K562 (cell line): ENCODE results near the gene MINK1. TPM values are rescaled to one million over a fixed set of nuclear protein-coding genes. Genes with fewer than 3 reads are reported as not detected.

ENCODE experiments used
- ADNP ChIP-seq: fragments of 200-800 bp; sonication (Bioruptor generic); IDR thresholded peaks from 2 replicates; pipeline ENCODE4 v1.6.1; 2016; ENCODE audit warnings: missing genetic modification characterization, missing compliant biosample characterization
- BCLAF1 ChIP-seq, 2 experiments: fragments of 450-650 bp in 1 of 2; IDR thresholded peaks; 2 replicates each; pipeline ENCODE4 v1.6.1; 2011 to 2017; ENCODE audit warnings: low read depth in 2 of 2, antibody characterized with exemption in 1 of 2, borderline replicate concordance in 1 of 2, low read length in 1 of 2, mild to moderate bottlenecking in 1 of 2, mixed read lengths in 1 of 2; ENCODE audit not compliant: control insufficient read depth in 1 of 2
- BRD9 ChIP-seq: fragments of 450-650 bp; IDR thresholded peaks from 2 replicates; pipeline ENCODE4 v1.6.1; 2018; ENCODE audit warnings: low read depth; ENCODE audit not compliant: partially characterized antibody
- CREBBP ChIP-seq: IDR thresholded peaks from one replicate; pipeline ENCODE4 v1.6.1; 2012; ENCODE audit warnings: low read depth, mild to moderate bottlenecking, control low read depth, inconsistent platforms, low read length
- E2F1 ChIP-seq: sonication (generic); formaldehyde crosslinking; IDR thresholded peaks from 2 replicates; pipeline ENCODE4 v1.8.1; 2023; ENCODE audit warnings: mild to moderate bottlenecking, missing genetic modification reagents, moderate library complexity
- E2F4 ChIP-seq: sonication (generic); formaldehyde crosslinking; IDR thresholded peaks from 2 replicates; pipeline ENCODE4 v1.8.0; 2022; ENCODE audit warnings: mild to moderate bottlenecking, low read depth, missing genetic modification reagents
- FOXP1 ChIP-seq: sonication (generic); formaldehyde crosslinking; IDR thresholded peaks from 2 replicates; pipeline ENCODE4 v1.8.0; 2022; ENCODE audit warnings: mild to moderate bottlenecking, missing genetic modification reagents
- GABPA ChIP-seq: fragments of 200-800 bp; sonication (Bioruptor generic); conservative IDR thresholded peaks from 2 replicates; pipeline ENCODE4 v1.6.1; 2016; ENCODE audit warnings: low read depth, missing genetic modification characterization, missing compliant biosample characterization
- HDAC2 ChIP-seq: fragments of 450-650 bp; IDR thresholded peaks from 2 replicates; pipeline ENCODE4 v1.6.1; 2016; ENCODE audit warnings: mild to moderate bottlenecking
- IRF2 ChIP-seq: sonication (generic); formaldehyde crosslinking; IDR thresholded peaks from 2 replicates; pipeline ENCODE4 v1.8.1; 2022; ENCODE audit warnings: mild to moderate bottlenecking, missing genetic modification reagents
- MNT ChIP-seq, 2 experiments: fragments of 450-650 bp; conservative IDR thresholded peaks; 2 replicates each; pipeline ENCODE4 v1.6.1; 2017; ENCODE audit warnings: mild to moderate bottlenecking in 2 of 2, moderate library complexity in 2 of 2
- NR3C1 ChIP-seq: sonication (generic); formaldehyde crosslinking; IDR thresholded peaks from 2 replicates; pipeline ENCODE4 v1.8.1; 2022; ENCODE audit warnings: missing genetic modification reagents
- PTBP1 ChIP-seq: fragments of 200-400 bp; formaldehyde crosslinking; IDR thresholded peaks from 2 replicates; pipeline ENCODE4 v1.6.1; 2017; ENCODE audit warnings: low read depth, low read length
- RHOXF2B ChIP-seq: fragments of 250-450 bp; sonication (Bioruptor Pico); conservative IDR thresholded peaks from 2 replicates; pipeline ENCODE4 v1.5.1; 2021
- SREBF1 ChIP-seq: fragments of 150-350 bp; IDR thresholded peaks from 2 replicates; pipeline ENCODE4 v1.6.1; 2014; ENCODE audit warnings: antibody characterized with exemption, low read depth, low read length, borderline replicate concordance
- SRSF1 ChIP-seq: fragments of 200-400 bp; formaldehyde crosslinking; IDR thresholded peaks from 2 replicates; pipeline ENCODE4 v1.6.1; 2017; ENCODE audit warnings: mild to moderate bottlenecking, low read depth, low read length, moderate library complexity
- TAF7 ChIP-seq: fragments of 450-650 bp; IDR thresholded peaks from 2 replicates; pipeline ENCODE4 v1.6.1; 2016; ENCODE audit warnings: missing genetic modification characterization, missing compliant biosample characterization
- TFAP4 ChIP-seq: sonication (generic); formaldehyde crosslinking; IDR thresholded peaks from 2 replicates; pipeline ENCODE4 v1.8.0; 2022; ENCODE audit warnings: missing genetic modification reagents, mild to moderate bottlenecking, moderate library complexity, borderline replicate concordance
- ZNF699 ChIP-seq: fragments of 250-450 bp; sonication (Bioruptor Pico); IDR thresholded peaks from 2 replicates; pipeline ENCODE4 v1.8.0; 2021; ENCODE audit warnings: mild to moderate bottlenecking, moderate library complexity; ENCODE audit not compliant: insufficient replicate concordance
- ZNF79 ChIP-seq: fragments of 250-450 bp; sonication (Bioruptor Pico); IDR thresholded peaks from 2 replicates; pipeline ENCODE4 v1.4.0; 2020; ENCODE audit warnings: low read depth, mild to moderate bottlenecking, moderate library complexity
- polyA plus RNA-seq, 8 experiments: library from polyadenylated mRNA; depleted of rRNA in 4 of 8; stranded (reverse) in 5 of 8; unstranded in 3 of 8; fragments of >200 nt; fragmentation: Nextera tagmentation in 2 of 8; fragmentation: Illumina TruSeq in 1 of 8; extraction: Ambion mirVana in 2 of 8; extraction: Trizol in 1 of 8; gene quantifications; 2 replicates each; pipeline versions ENCODE4 v1.2.1 to v1.2.3, GENCODE V29; 2011 to 2014; ENCODE audit warnings: inconsistent platforms in 1 of 8, missing spikeins in 1 of 8
- total RNA-seq, 7 experiments: library from RNA; depleted of rRNA in 6 of 7; stranded (reverse); fragments of >200 nt in 6 of 7; fragmentation: Illumina TruSeq in 2 of 7; extraction: Trizol in 2 of 7; gene quantifications; 2 replicates each; pipeline versions ENCODE4 v1.2.1 to v1.2.3, GENCODE V29; 2011 to 2021; ENCODE audit warnings: low replicate concordance in 1 of 7

MINK1 gene
- total and polyA plus RNA-seq, 9 of the 15 experiments (the other 6 are each of a cell fraction or from before 2014, with no cell fraction given): 0.11 to 54.2 (median 14.9) TPM

GRCh38 chr17:4833178-4833940 is at the start of gene MINK1 (continued):
- TF ChIP-seq E2F1 (CRISPR knock-in tag) (no peak), PTBP1 (no peak), HDAC2 (no peak), E2F4 (CRISPR knock-in tag) (no peak), ADNP (tag) (no peak), NR3C1 (CRISPR knock-in tag) (no peak), GABPA (tag) (no peak), ZNF699 (CRISPR knock-in tag) (no peak), BRD9 (no peak), BCLAF1 (IDR thresholded peaks at IDR 0.05; ENCODE audit: borderline replicate concordance in 1 of 2, control insufficient read depth in 1 of 2, low read depth in 2 of 2, low read length in 1 of 2) (no peak), TAF7 (tag) (no peak), IRF2 (CRISPR knock-in tag) (no peak), SREBF1 (no peak), ZNF79 (CRISPR knock-in tag) (no peak), CREBBP (no peak), TFAP4 (CRISPR knock-in tag) (no peak; the same call in 1 of the 2 replicates), RHOXF2B (CRISPR knock-in tag) (no peak), SRSF1 (no peak), FOXP1 (no peak), MNT (conservative IDR thresholded peaks at IDR 0.05) (peak in 1 of 2 experiments; percentile 60; a peak in 2 of 4 replicates)
